GM23338 (cell line): Measurements from ENCODE around the gene PICALM. TPM values are rescaled to one million over a fixed set of nuclear protein-coding genes. Genes with fewer than 3 reads are reported as not detected.

Experiments used
- ATAC-seq: fragments of 200-7000 bp; cut with Tn5 transposase; 3 replicates; pipeline ENCODE4 v1.9.1; 2020
- DNase-seq: peaks from one replicate; pipeline ENCODE4 v3.0.0-alpha.2; 2015; ENCODE audit warnings: low spot score
- H2AFZ ChIP-seq: fragments of 200-600 bp; sonication (generic); 2 replicates; pipeline ENCODE4 v1.8.0; 2016; ENCODE audit warnings: antibody characterized with exemption, mild to moderate bottlenecking, moderate library complexity
- H3F3A ChIP-seq: fragments of 200-600 bp; sonication (generic); replicated peaks from 2 replicates; pipeline ENCODE4 v1.8.0; 2017; ENCODE audit warnings: antibody characterized with exemption, mixed run types, low read depth
- H3K27ac ChIP-seq: fragments of 200-600 bp; sonication (generic); 2 replicates; pipeline ENCODE4 v1.6.1; 2016; ENCODE audit warnings: low read depth
- H3K27me3 ChIP-seq: fragments of 200-600 bp; sonication (generic); 2 replicates; pipeline ENCODE4 v1.8.0; 2016; ENCODE audit warnings: mild to moderate bottlenecking, mixed run types, moderate library complexity; ENCODE audit not compliant: insufficient read depth
- H3K36me3 ChIP-seq: fragments of 200-600 bp; sonication (generic); 2 replicates; pipeline ENCODE4 v1.8.0; 2016; ENCODE audit warnings: mild to moderate bottlenecking; ENCODE audit not compliant: insufficient read depth
- H3K4me1 ChIP-seq: fragments of 200-600 bp; sonication (generic); 2 replicates; pipeline ENCODE4 v1.8.0; 2016; ENCODE audit warnings: mild to moderate bottlenecking, moderate library complexity; ENCODE audit not compliant: insufficient read depth
- H3K4me2 ChIP-seq: fragments of 200-600 bp; sonication (generic); 2 replicates; pipeline ENCODE4 v1.7.1; 2017; ENCODE audit warnings: mixed run types
- H3K4me3 ChIP-seq: fragments of 200-600 bp; sonication (generic); 2 replicates; pipeline ENCODE4 v1.6.1; 2016; ENCODE audit warnings: mixed run types
- H3K79me2 ChIP-seq: fragments of 200-600 bp; sonication (generic); replicated peaks from 2 replicates; pipeline ENCODE4 v1.8.0; 2017; ENCODE audit warnings: mild to moderate bottlenecking; ENCODE audit not compliant: insufficient read depth
- H3K9me2 ChIP-seq: fragments of 200-600 bp; sonication (generic); 2 replicates; pipeline ENCODE4 v1.8.0; 2017; ENCODE audit not compliant: insufficient read depth
- H4K20me1 ChIP-seq: fragments of 200-600 bp; sonication (generic); replicated peaks from 2 replicates; pipeline ENCODE4 v1.8.0; 2017; ENCODE audit warnings: mild to moderate bottlenecking; ENCODE audit not compliant: insufficient read depth
- H3K27ac Mint-ChIP-seq: 2 replicates; pipeline ENCODE4 v1.8.0; 2020; ENCODE audit warnings: inconsistent platforms, mild to moderate bottlenecking, moderate library complexity, mixed read lengths
- H3K27me3 Mint-ChIP-seq: 3 replicates; pipeline ENCODE4 v1.8.0; 2022; ENCODE audit warnings: low read depth, mild to moderate bottlenecking, moderate library complexity, mixed read lengths, inconsistent platforms; ENCODE audit not compliant: insufficient read depth, poor library complexity
- H3K36me3 Mint-ChIP-seq: 3 replicates; pipeline ENCODE4 v1.8.0; 2021; ENCODE audit warnings: low read depth, mild to moderate bottlenecking, inconsistent platforms, moderate library complexity, mixed read lengths
- H3K4me1 Mint-ChIP-seq: 3 replicates; pipeline ENCODE4 v1.8.0; 2020; ENCODE audit warnings: mild to moderate bottlenecking, inconsistent platforms, mixed read lengths
- H3K4me3 Mint-ChIP-seq: 3 replicates; pipeline ENCODE4 v1.8.0; 2021; ENCODE audit warnings: moderate library complexity, mild to moderate bottlenecking, inconsistent platforms, mixed read lengths
- H3K9me3 Mint-ChIP-seq: 3 replicates; pipeline ENCODE4 v1.8.0; 2020; ENCODE audit warnings: moderate library complexity, mild to moderate bottlenecking, inconsistent platforms, mixed read lengths
- CREB1 ChIP-seq: fragments of 250-450 bp; sonication (Bioruptor Pico); IDR thresholded peaks from 2 replicates; pipeline ENCODE4 v1.5.0; 2020; ENCODE audit warnings: low read depth, mild to moderate bottlenecking, moderate library complexity
- CTCF ChIP-seq, 2 experiments: fragments of 200-600 bp in 1 of 2; sonication (generic) in 1 of 2; conservative IDR thresholded peaks; 2 replicates each; pipeline versions ENCODE4 v1.5.1 to v1.6.1; 2016 to 2017; ENCODE audit warnings: antibody characterized with exemption in 2 of 2, low read depth in 2 of 2, mild to moderate bottlenecking in 2 of 2, moderate library complexity in 1 of 2
- EZH2 ChIP-seq: fragments of 200-600 bp; sonication (generic); IDR thresholded peaks from one replicate; pipeline ENCODE4 v1.8.0; 2017; ENCODE audit warnings: antibody characterized with exemption, mild to moderate bottlenecking, low read depth; ENCODE audit not compliant: unreplicated experiment
- NANOG ChIP-seq: IDR thresholded peaks from 2 replicates; pipeline ENCODE4 v1.6.1; 2016; ENCODE audit warnings: antibody characterized with exemption, borderline replicate concordance
- STAT1 ChIP-seq: IDR thresholded peaks from one replicate; pipeline ENCODE4 v1.6.1; 2016; ENCODE audit warnings: antibody characterized with exemption; ENCODE audit not compliant: unreplicated experiment
- ZNF114 ChIP-seq: fragments of 250-450 bp; sonication (Bioruptor Pico); IDR thresholded peaks from 2 replicates; pipeline ENCODE4 v1.5.0; 2020; ENCODE audit warnings: mild to moderate bottlenecking, moderate library complexity
- ZNF331 ChIP-seq: fragments of 250-450 bp; sonication (Bioruptor Pico); IDR thresholded peaks from 2 replicates; pipeline ENCODE4 v1.5.0; 2020; ENCODE audit warnings: low read depth, mild to moderate bottlenecking, moderate library complexity
- polyA plus RNA-seq: library from polyadenylated mRNA; unstranded; fragments of >200 nt; fragmentation: Nextera tagmentation; extraction: Ambion mirVana; gene quantifications from 2 replicates; pipeline ENCODE4 v1.2.1, GENCODE V29; 2016
- total RNA-seq: library from RNA; depleted of rRNA; stranded (reverse); fragments of >200 nt; shearing (Covaris generic); gene quantifications from 2 replicates; pipeline ENCODE4 v1.2.3, GENCODE V29; 2014
- TF ChIP-seq, protein P1 (sequence below): fragments of 250-450 bp; sonication (Bioruptor Pico); IDR thresholded peaks from 2 replicates; pipeline ENCODE4 v1.5.0; 2020; ENCODE audit warnings: mild to moderate bottlenecking, moderate library complexity

The PICALM gene
- total and polyA plus RNA-seq, 2 experiments from 2014 or later: 27.9 to 134 TPM

GRCh38 chr11:86063536-86063935 is 5.3 kb downstream of the PICALM start (continued):
- TF ChIP-seq, protein P1, sequence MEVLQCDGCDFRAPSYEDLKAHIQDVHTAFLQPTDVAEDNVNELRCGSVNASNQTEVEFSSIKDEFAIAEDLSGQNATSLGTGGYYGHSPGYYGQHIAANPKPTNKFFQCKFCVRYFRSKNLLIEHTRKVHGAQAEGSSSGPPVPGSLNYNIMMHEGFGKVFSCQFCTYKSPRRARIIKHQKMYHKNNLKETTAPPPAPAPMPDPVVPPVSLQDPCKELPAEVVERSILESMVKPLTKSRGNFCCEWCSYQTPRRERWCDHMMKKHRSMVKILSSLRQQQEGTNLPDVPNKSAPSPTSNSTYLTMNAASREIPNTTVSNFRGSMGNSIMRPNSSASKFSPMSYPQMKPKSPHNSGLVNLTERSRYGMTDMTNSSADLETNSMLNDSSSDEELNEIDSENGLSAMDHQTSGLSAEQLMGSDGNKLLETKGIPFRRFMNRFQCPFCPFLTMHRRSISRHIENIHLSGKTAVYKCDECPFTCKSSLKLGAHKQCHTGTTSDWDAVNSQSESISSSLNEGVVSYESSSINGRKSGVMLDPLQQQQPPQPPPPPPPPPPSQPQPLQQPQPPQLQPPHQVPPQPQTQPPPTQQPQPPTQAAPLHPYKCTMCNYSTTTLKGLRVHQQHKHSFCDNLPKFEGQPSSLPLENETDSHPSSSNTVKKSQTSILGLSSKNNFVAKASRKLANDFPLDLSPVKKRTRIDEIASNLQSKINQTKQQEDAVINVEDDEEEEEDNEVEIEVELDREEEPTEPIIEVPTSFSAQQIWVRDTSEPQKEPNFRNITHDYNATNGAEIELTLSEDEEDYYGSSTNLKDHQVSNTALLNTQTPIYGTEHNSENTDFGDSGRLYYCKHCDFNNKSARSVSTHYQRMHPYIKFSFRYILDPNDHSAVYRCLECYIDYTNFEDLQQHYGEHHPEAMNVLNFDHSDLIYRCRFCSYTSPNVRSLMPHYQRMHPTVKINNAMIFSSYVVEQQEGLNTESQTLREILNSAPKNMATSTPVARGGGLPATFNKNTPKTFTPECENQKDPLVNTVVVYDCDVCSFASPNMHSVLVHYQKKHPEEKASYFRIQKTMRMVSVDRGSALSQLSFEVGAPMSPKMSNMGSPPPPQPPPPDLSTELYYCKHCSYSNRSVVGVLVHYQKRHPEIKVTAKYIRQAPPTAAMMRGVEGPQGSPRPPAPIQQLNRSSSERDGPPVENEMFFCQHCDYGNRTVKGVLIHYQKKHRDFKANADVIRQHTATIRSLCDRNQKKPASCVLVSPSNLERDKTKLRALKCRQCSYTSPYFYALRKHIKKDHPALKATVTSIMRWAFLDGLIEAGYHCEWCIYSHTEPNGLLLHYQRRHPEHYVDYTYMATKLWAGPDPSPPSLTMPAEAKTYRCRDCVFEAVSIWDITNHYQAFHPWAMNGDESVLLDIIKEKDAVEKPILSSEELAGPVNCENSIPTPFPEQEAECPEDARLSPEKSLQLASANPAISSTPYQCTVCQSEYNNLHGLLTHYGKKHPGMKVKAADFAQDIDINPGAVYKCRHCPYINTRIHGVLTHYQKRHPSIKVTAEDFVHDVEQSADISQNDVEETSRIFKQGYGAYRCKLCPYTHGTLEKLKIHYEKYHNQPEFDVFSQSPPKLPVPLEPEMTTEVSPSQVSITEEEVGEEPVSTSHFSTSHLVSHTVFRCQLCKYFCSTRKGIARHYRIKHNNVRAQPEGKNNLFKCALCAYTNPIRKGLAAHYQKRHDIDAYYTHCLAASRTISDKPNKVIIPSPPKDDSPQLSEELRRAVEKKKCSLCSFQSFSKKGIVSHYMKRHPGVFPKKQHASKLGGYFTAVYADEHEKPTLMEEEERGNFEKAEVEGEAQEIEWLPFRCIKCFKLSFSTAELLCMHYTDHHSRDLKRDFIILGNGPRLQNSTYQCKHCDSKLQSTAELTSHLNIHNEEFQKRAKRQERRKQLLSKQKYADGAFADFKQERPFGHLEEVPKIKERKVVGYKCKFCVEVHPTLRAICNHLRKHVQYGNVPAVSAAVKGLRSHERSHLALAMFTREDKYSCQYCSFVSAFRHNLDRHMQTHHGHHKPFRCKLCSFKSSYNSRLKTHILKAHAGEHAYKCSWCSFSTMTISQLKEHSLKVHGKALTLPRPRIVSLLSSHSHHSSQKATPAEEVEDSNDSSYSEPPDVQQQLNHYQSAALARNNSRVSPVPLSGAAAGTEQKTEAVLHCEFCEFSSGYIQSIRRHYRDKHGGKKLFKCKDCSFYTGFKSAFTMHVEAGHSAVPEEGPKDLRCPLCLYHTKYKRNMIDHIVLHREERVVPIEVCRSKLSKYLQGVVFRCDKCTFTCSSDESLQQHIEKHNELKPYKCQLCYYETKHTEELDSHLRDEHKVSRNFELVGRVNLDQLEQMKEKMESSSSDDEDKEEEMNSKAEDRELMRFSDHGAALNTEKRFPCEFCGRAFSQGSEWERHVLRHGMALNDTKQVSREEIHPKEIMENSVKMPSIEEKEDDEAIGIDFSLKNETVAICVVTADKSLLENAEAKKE (CRISPR knock-in tag): no peak
- TF ChIP-seq CREB1 (CRISPR knock-in tag): no peak
- no peak for TF ChIP-seq CTCF (conservative IDR thresholded peaks at IDR 0.05; ENCODE audit: low read depth in 2 of 2)
- TF ChIP-seq STAT1: no peak
- no peak for TF ChIP-seq NANOG
- TF ChIP-seq ZNF331 (CRISPR knock-in tag): no peak
- TF ChIP-seq EZH2: no peak

GRCh38 chr11:86062719-86063118 is 6.2 kb downstream of the PICALM start:
- no peak overlapping the region for H3K4me3 Mint-ChIP-seq
- no peak overlapping the region for H3K27ac ChIP-seq

More at GRCh38 chr11:86062719-86063118, 6.2 kb downstream of the PICALM start:
- Histone ChIP-seq H3K4me3 (no peak overlapping the region), H3K27me3 (no peaks in the 10 kb centered on the region), H4K20me1 (peaks cover 83% of the 10 kb centered on the region), H2AFZ (no peak overlapping the region), H3K36me3 (no peaks in the 10 kb centered on the region), H3K79me2 (peaks cover 100% of the 10 kb centered on the region), H3K4me1 (peaks cover 63% of the 10 kb centered on the region), H3K4me2 (peak overlapping the region; percentile 5), H3F3A (no peaks in the 10 kb centered on the region), H3K9me2 (no peaks in the 10 kb centered on the region)
- H3K27me3 Mint-ChIP-seq: peaks cover 3% of the 10 kb centered on the region
- peaks cover 56% of the 10 kb centered on the region for H3K4me1 Mint-ChIP-seq
- peak; percentile 30 for DNase-seq
- H3K36me3 Mint-ChIP-seq: no peaks in the 10 kb centered on the region; the same call in 2 of the 3 replicates
- no peaks in the 10 kb centered on the region for H3K9me3 Mint-ChIP-seq
- ATAC-seq: no peak
- no peak overlapping the region for H3K27ac Mint-ChIP-seq
- no peak for TF ChIP-seq ZNF114 (CRISPR knock-in tag)
